HUES6 (cell line): ENCODE measurements around the gene VPS52.

Source experiments
- H3K27ac ChIP-seq: 2 replicates; pipeline ENCODE4 v1.7.0; 2013; ENCODE audit warnings: low read depth, mild to moderate bottlenecking, low read length, inconsistent platforms
- H3K27me3 ChIP-seq: 2 replicates; pipeline ENCODE4 v1.6.1; 2013; ENCODE audit warnings: low read length; ENCODE audit not compliant: control insufficient read depth, insufficient read depth
- H3K36me3 ChIP-seq: 2 replicates; pipeline ENCODE4 v1.6.1; 2013; ENCODE audit warnings: low read length; ENCODE audit not compliant: control insufficient read depth, insufficient read depth
- H3K4me1 ChIP-seq: 2 replicates; pipeline ENCODE4 v1.6.1; 2013; ENCODE audit warnings: low read length; ENCODE audit not compliant: control insufficient read depth, insufficient read depth
- H3K4me3 ChIP-seq: 2 replicates; pipeline ENCODE4 v1.5.1; 2013; ENCODE audit warnings: low read depth, low read length
- H3K9ac ChIP-seq: one replicate; pipeline ENCODE4 v1.6.1; 2013; ENCODE audit warnings: mild to moderate bottlenecking, low read length
- H3K9me3 ChIP-seq: 2 replicates; pipeline ENCODE4 v1.6.1; 2013; ENCODE audit warnings: low read depth, low read length; ENCODE audit not compliant: control insufficient read depth, insufficient read depth

The VPS52 gene

GRCh38 chr6:33271468-33272274 lies at the start of gene VPS52, which contains the start of gene RPS18:
Gene VPS52 (minus strand): TSS chr6:33271876. CDS start chr6:33271675, 201 bp downstream.
Gene RPS18 (plus strand): TSS chr6:33272075. CDS start chr6:33272120, 45 bp downstream.
- peaks cover 71% of the 10 kb centered on the region for H3K36me3 ChIP-seq
- H3K27ac ChIP-seq = peak within 1 kb of the TSS; percentile 93
- H3K9ac ChIP-seq = peak within 1 kb of the TSS; percentile 95

GRCh38 chr6:33321227-33321626 lies 49.6 kb upstream of the VPS52 start:
- Histone ChIP-seq H3K27ac (no peak overlapping the region; the same call in 1 of the 2 replicates), H3K9me3 (no peaks in the 10 kb centered on the region), H3K27me3 (no peaks in the 10 kb centered on the region), H3K36me3 (peaks cover 32% of the 10 kb centered on the region), H3K4me1 (peaks cover 34% of the 10 kb centered on the region), H3K4me3 (peak overlapping the region; percentile 71; the same call in 1 of the 2 replicates), H3K9ac (peak overlapping the region; percentile 91)

More at GRCh38 chr6:33271468-33272274, at the start of gene VPS52, which contains the start of gene RPS18:
- Histone ChIP-seq H3K27me3 (no peaks in the 10 kb centered on the region), H3K4me3 (peak within 1 kb of the TSS; percentile 88), H3K9me3 (no peaks in the 10 kb centered on the region), H3K4me1 (peaks cover 11% of the 10 kb centered on the region; the same call in 1 of the 2 replicates)

GRCh38 chr6:33320315-33321181 lies 48.9 kb upstream of the VPS52 start:
- no peaks in the 10 kb centered on the region for H3K9me3 ChIP-seq
- H3K4me3 ChIP-seq = no peak overlapping the region
- no peak overlapping the region for H3K27ac ChIP-seq
- H3K36me3 ChIP-seq = peaks cover 32% of the 10 kb centered on the region
- peaks cover 34% of the 10 kb centered on the region for H3K4me1 ChIP-seq
- no peaks in the 10 kb centered on the region for H3K27me3 ChIP-seq
- H3K9ac ChIP-seq = peak overlapping the region; percentile 8

GRCh38 chr6:33319939-33320314 lies 48.3 kb upstream of the VPS52 start:
- Histone ChIP-seq H3K4me3 (no peak overlapping the region), H3K27ac (no peak overlapping the region), H3K9ac (no peak overlapping the region), H3K36me3 (peaks cover 32% of the 10 kb centered on the region), H3K4me1 (peaks cover 39% of the 10 kb centered on the region), H3K27me3 (no peaks in the 10 kb centered on the region), H3K9me3 (no peaks in the 10 kb centered on the region)

- Histone ChIP-seq H3K4me3 (peak overlapping the region; percentile 96), H3K9ac (peak overlapping the region; percentile 13)
Measured at GRCh38 chr6:33318426-33319073, 46.9 kb upstream of the VPS52 start.

GRCh38 chr6:33317669-33318425 lies 46.2 kb upstream of the VPS52 start, which contains the start of gene ZBTB22:
Gene ZBTB22 (minus strand): TSS chr6:33317744. CDS start chr6:33316916, 828 bp downstream.
- Histone ChIP-seq H3K36me3 (peaks cover 32% of the 10 kb centered on the region), H3K27ac (peak within 1 kb of the TSS; percentile 26; the same call in 1 of the 2 replicates), H3K9ac (peak within 1 kb of the TSS; percentile 90), H3K9me3 (no peaks in the 10 kb centered on the region), H3K4me1 (peaks cover 37% of the 10 kb centered on the region), H3K27me3 (no peaks in the 10 kb centered on the region), H3K4me3 (peak within 1 kb of the TSS; percentile 96)

More at GRCh38 chr6:33318426-33319073, 46.9 kb upstream of the VPS52 start:
- Histone ChIP-seq H3K9me3 (no peaks in the 10 kb centered on the region), H3K4me1 (peaks cover 37% of the 10 kb centered on the region), H3K27me3 (no peaks in the 10 kb centered on the region), H3K27ac (peak overlapping the region; percentile 7; the same call in 1 of the 2 replicates), H3K36me3 (peaks cover 32% of the 10 kb centered on the region)

- Histone ChIP-seq H3K9me3 (no peaks in the 10 kb centered on the region), H3K4me3 (peak overlapping the region; percentile 96), H3K27me3 (no peaks in the 10 kb centered on the region), H3K9ac (no peak overlapping the region), H3K36me3 (peaks cover 32% of the 10 kb centered on the region), H3K27ac (no peak overlapping the region), H3K4me1 (peaks cover 37% of the 10 kb centered on the region)
Measured at GRCh38 chr6:33317419-33317668, 45.7 kb upstream of the VPS52 start.

GRCh38 chr6:33316603-33317418 lies 45.1 kb upstream of the VPS52 start:
- H3K27ac ChIP-seq = no peak overlapping the region

GRCh38 chr6:33315793-33316602 lies 44.3 kb upstream of the VPS52 start:
- H3K27me3 ChIP-seq = no peaks in the 10 kb centered on the region
- H3K36me3 ChIP-seq = peaks cover 26% of the 10 kb centered on the region
- H3K4me1 ChIP-seq = peaks cover 24% of the 10 kb centered on the region
- no peak overlapping the region for H3K9ac ChIP-seq
- H3K27ac ChIP-seq = no peak overlapping the region
- H3K4me3 ChIP-seq = no peak overlapping the region
- no peaks in the 10 kb centered on the region for H3K9me3 ChIP-seq

More at GRCh38 chr6:33316603-33317418, 45.1 kb upstream of the VPS52 start:
- peaks cover 32% of the 10 kb centered on the region for H3K4me1 ChIP-seq
- peak overlapping the region; percentile 54 for H3K4me3 ChIP-seq
- peaks cover 32% of the 10 kb centered on the region for H3K36me3 ChIP-seq
- H3K9me3 ChIP-seq = no peaks in the 10 kb centered on the region
- no peaks in the 10 kb centered on the region for H3K27me3 ChIP-seq
- H3K9ac ChIP-seq = no peak overlapping the region
